Astrocyte (in vitro differentiated cells and primary cell): ENCODE measurements around the gene PTPRN2.

Experiments used
- EZH2 ChIP-seq: IDR thresholded peaks from 2 replicates; pipeline ENCODE4 v1.6.1; 2012; ENCODE audit warnings: mild to moderate bottlenecking, low read length, inconsistent platforms; ENCODE audit not compliant: insufficient read depth
- TF ChIP-seq, protein P1 (sequence below): IDR thresholded peaks from 2 replicates; pipeline ENCODE4 v1.5.1; 2011; ENCODE audit warnings: low read depth, mild to moderate bottlenecking, inconsistent platforms, low read length, moderate library complexity; ENCODE audit not compliant: insufficient read depth

DNA sequence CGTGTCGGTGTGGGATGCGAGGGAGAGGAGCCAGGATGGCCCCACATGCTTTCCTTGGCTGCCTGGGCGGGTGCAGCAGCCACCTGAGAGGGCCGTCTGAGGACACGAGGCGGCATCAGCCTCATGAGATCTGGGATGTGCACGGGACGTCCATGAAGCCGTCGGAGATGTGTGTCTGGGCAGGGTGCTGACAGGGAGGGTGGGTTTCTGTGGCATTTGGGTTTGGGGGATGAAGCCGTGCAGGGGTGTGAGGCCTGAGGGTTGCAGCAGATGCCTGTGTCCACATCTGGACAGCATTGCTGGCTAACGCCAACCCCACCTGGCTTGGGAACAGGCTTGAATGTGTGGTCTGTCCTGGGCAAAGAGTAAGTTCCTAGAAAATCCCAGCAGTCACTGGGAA is 1071.3 kb downstream of the PTPRN2 start:
- TF ChIP-seq, protein P1, sequence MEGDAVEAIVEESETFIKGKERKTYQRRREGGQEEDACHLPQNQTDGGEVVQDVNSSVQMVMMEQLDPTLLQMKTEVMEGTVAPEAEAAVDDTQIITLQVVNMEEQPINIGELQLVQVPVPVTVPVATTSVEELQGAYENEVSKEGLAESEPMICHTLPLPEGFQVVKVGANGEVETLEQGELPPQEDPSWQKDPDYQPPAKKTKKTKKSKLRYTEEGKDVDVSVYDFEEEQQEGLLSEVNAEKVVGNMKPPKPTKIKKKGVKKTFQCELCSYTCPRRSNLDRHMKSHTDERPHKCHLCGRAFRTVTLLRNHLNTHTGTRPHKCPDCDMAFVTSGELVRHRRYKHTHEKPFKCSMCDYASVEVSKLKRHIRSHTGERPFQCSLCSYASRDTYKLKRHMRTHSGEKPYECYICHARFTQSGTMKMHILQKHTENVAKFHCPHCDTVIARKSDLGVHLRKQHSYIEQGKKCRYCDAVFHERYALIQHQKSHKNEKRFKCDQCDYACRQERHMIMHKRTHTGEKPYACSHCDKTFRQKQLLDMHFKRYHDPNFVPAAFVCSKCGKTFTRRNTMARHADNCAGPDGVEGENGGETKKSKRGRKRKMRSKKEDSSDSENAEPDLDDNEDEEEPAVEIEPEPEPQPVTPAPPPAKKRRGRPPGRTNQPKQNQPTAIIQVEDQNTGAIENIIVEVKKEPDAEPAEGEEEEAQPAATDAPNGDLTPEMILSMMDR: no peak
- TF ChIP-seq EZH2: no peak
